ENCODE results near the gene SIM1.

- TF ChIP-seq, protein P1, sequence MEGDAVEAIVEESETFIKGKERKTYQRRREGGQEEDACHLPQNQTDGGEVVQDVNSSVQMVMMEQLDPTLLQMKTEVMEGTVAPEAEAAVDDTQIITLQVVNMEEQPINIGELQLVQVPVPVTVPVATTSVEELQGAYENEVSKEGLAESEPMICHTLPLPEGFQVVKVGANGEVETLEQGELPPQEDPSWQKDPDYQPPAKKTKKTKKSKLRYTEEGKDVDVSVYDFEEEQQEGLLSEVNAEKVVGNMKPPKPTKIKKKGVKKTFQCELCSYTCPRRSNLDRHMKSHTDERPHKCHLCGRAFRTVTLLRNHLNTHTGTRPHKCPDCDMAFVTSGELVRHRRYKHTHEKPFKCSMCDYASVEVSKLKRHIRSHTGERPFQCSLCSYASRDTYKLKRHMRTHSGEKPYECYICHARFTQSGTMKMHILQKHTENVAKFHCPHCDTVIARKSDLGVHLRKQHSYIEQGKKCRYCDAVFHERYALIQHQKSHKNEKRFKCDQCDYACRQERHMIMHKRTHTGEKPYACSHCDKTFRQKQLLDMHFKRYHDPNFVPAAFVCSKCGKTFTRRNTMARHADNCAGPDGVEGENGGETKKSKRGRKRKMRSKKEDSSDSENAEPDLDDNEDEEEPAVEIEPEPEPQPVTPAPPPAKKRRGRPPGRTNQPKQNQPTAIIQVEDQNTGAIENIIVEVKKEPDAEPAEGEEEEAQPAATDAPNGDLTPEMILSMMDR (IDR thresholded peaks at IDR 0.05; ENCODE audit: low read depth, low read length) = no peak
- no peak for TF ChIP-seq EZH2phosphoT487 (IDR thresholded peaks at IDR 0.05; ENCODE audit: low read depth)
Observed at GRCh38 chr6:100382031-100382430, 82.7 kb downstream of the SIM1 start.

Data from OCI-LY3 (cell line).